SH-SY5Y (cell line): ENCODE measurements around the gene ASPHD1.

Experiments used
- GATA2 ChIP-seq: IDR thresholded peaks from 2 replicates; pipeline ENCODE4 v1.6.1; 2011; ENCODE audit warnings: mild to moderate bottlenecking, low read depth, low read length
- GATA3 ChIP-seq: IDR thresholded peaks from 2 replicates; pipeline ENCODE4 v1.6.1; 2011; ENCODE audit warnings: low read depth, mild to moderate bottlenecking, low read length, moderate library complexity

The ASPHD1 gene

GRCh38 chr16:29897333-29897732, 3.0 kb upstream of the ASPHD1 start:
- TF ChIP-seq GATA3, result no peak
- no peak for TF ChIP-seq GATA2

- no peak for TF ChIP-seq GATA3
- TF ChIP-seq GATA2, result no peak
These were observed 2.0 kb upstream of the ASPHD1 start for GRCh38 chr16:29898135-29898803.

GRCh38 chr16:29898804-29899515, 1.3 kb upstream of the ASPHD1 start:
- TF ChIP-seq GATA3 (no peak), GATA2 (no peak)

- TF ChIP-seq GATA3, result no peak
- no peak for TF ChIP-seq GATA2
These were observed 679 bp upstream of the ASPHD1 start, which contains the start of gene SEZ6L2 for GRCh38 chr16:29899516-29900101. SEZ6L2 (minus strand) TSS chr16:29899550; CDS start chr16:29899019, 531 bp downstream.

GRCh38 chr16:29900888-29901606, 759 bp downstream of the ASPHD1 start:
- TF ChIP-seq GATA2, result no peak
- no peak for TF ChIP-seq GATA3

- TF ChIP-seq GATA3 (no peak), GATA2 (no peak)
These were observed 1.3 kb downstream of the ASPHD1 start for GRCh38 chr16:29901607-29901945.

GRCh38 chr16:29903590-29903989, 3.3 kb downstream of the ASPHD1 start:
- TF ChIP-seq GATA3 (no peak), GATA2 (no peak)

GRCh38 chr16:29904947-29905346, 4.7 kb downstream of the ASPHD1 start:
- TF ChIP-seq GATA3 (no peak), GATA2 (no peak)

GRCh38 chr16:29905668-29906067, 5.4 kb downstream of the ASPHD1 start:
- TF ChIP-seq GATA2 (no peak), GATA3 (no peak)

GRCh38 chr16:29906520-29907244, 6.4 kb downstream of the ASPHD1 start:
- no peak for TF ChIP-seq GATA3

GRCh38 chr16:29907973-29908372, 7.7 kb downstream of the ASPHD1 start:
- TF ChIP-seq GATA3 (no peak), GATA2 (no peak)

- TF ChIP-seq GATA2 (no peak), GATA3 (no peak)
These were observed 8.5 kb downstream of the ASPHD1 start for GRCh38 chr16:29908719-29909220.

GRCh38 chr16:29909391-29909790, 9.1 kb downstream of the ASPHD1 start:
- TF ChIP-seq GATA2, result no peak
- no peak for TF ChIP-seq GATA3

- TF ChIP-seq GATA3 (no peak), GATA2 (no peak)
These were observed 10.8 kb downstream of the ASPHD1 start for GRCh38 chr16:29910819-29911675.
